Left lung (tissue), 10 donors: ENCODE data around the gene AP5Z1. TPM values are rescaled to one million over a fixed set of nuclear protein-coding genes. Genes with fewer than 3 reads are reported as not detected.

ENCODE experiments used
- ATAC-seq: fragments of 200-7000 bp; cut with Tn5 transposase; one replicate; pipeline ENCODE4 v1.9.1; 2020; ENCODE audit warnings: moderate library complexity
- DNase-seq, 4 donors: peaks; one replicate each; pipeline ENCODE4 v3.0.0-alpha.2; 2013 to 2020
- H3K27ac ChIP-seq, 2 donors: fragments of 200-600 bp; sonication (generic) in 1 of 2; one replicate each; pipeline versions ENCODE4 v1.5.0 to v1.8.0; 2020 to 2021
- H3K27me3 ChIP-seq, 2 donors: fragments of 200-600 bp; sonication (generic) in 1 of 2; one replicate each; pipeline versions ENCODE4 v1.5.0 to v1.8.0; 2020 to 2021
- H3K36me3 ChIP-seq, 2 donors: fragments of 200-600 bp; sonication (generic) in 1 of 2; one replicate each; pipeline versions ENCODE4 v1.5.0 to v1.8.0; 2020 to 2021
- H3K4me1 ChIP-seq, 2 donors: fragments of 200-600 bp; one replicate each; pipeline ENCODE4 v1.8.0; 2021
- H3K4me3 ChIP-seq, 2 donors: fragments of 200-600 bp; sonication (generic) in 1 of 2; one replicate each; pipeline versions ENCODE4 v1.5.0 to v1.8.0; 2020 to 2021; ENCODE audit warnings: mild to moderate bottlenecking in 1 of 2
- H3K9me3 ChIP-seq, 2 donors: fragments of 200-600 bp; sonication (generic) in 1 of 2; one replicate each; pipeline versions ENCODE4 v1.5.0 to v1.8.0; 2020 to 2021
- intact Hi-C, 2 donors: fragments of 100-400 bp; cut with DNase I; formaldehyde crosslinking; loops; one replicate each; pipeline versions ENCODE4 v1.11.2 to v1.14.2; 2022
- polyA plus RNA-seq, 6 donors: library from polyadenylated mRNA; unstranded; fragments of 120-200 nt; gene quantifications; one replicate each; pipeline ENCODE4 v1.2.1, GENCODE V29; 2013; ENCODE audit not compliant: insufficient read length in 6 of 6
- total RNA-seq, 2 donors: library from RNA; stranded (reverse); fragmentation: NEBNext Ultra II Directional; extraction: Animal tissue kit (Norgen Biotek cat#: 25700); gene quantifications; one replicate each; pipeline ENCODE4 v1.2.1, GENCODE V29; 2021
- TF ChIP-seq, protein P1 (sequence below), 2 donors: fragments of 200-600 bp; sonication (generic) in 1 of 2; IDR thresholded peaks; one replicate each; pipeline versions ENCODE4 v1.5.0 to v1.8.0; 2021; ENCODE audit warnings: antibody characterized with exemption in 2 of 2
- donor health status: DM: no; HTN: yes; CAD: no.
- donor health status: DM: no; HTN: no; CAD: no.

Gene AP5Z1
- total and polyA plus RNA-seq, 8 donors: 16.9 to 49.5 (median 22.5) TPM

DNA sequence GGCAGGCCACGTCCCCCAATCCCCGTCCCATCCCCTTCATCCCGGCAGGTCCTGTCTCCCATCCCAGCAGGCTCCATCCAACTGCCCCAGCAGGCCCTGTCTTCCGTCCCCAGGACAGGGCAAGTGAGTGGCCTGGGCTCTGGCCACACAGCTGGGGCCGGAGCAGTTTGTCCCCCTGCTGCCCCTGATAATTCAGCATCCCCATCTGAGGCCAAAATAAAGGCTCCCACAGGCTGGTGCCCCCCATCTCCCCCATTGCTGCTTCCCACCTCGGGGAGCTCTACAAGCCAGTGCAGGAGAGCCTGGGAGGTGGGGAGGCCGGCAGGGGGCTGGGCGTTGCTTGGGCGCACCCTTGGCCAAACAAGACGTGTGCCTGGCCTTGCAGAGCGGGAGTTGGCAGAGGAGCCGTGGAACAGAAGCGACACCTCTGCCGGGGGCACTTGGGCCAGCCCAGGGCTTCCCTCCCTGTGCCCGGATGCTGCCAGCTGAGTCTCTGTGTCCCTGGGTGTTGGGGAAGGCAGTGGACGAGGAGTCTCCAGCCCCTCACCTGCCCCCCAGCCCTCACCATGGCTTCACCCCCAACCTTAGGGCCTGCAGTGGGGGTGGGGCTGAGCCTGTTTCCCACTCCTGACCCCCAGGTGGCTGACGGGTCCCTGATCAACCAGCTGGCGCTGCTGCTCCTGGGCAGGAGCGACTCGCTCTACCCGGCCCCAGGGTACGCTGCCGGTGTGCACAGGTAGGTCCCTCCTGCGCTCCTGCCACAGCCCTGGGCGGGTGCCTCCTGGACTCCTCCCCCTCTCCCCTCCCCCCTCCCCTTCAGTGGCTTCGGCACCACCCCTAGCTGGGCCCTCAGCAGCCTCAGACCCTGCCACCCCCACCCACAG lies 14.0 kb downstream of the AP5Z1 start:
- intact Hi-C loops: loop anchor here in 1 of 2 donors (10.0 kb wide), 1 partner anchor 295 kb away; no protein-coding TSS in a partner anchor
- no peaks in the 10 kb centered on the region for H3K9me3 ChIP-seq
- no peak overlapping the region for H3K27ac ChIP-seq
- DNase-seq (peak in 1 of 4 donors; percentile 73), ATAC-seq (no peak)
- H3K4me1 ChIP-seq: peaks cover 0 to 8% of the 10 kb centered on the region in 2 donors
- H3K27me3 ChIP-seq: no peaks in the 10 kb centered on the region
- peaks cover 0 to 92% of the 10 kb centered on the region in 2 donors for H3K36me3 ChIP-seq
- H3K4me3 ChIP-seq: no peak overlapping the region
- TF ChIP-seq, protein P1, sequence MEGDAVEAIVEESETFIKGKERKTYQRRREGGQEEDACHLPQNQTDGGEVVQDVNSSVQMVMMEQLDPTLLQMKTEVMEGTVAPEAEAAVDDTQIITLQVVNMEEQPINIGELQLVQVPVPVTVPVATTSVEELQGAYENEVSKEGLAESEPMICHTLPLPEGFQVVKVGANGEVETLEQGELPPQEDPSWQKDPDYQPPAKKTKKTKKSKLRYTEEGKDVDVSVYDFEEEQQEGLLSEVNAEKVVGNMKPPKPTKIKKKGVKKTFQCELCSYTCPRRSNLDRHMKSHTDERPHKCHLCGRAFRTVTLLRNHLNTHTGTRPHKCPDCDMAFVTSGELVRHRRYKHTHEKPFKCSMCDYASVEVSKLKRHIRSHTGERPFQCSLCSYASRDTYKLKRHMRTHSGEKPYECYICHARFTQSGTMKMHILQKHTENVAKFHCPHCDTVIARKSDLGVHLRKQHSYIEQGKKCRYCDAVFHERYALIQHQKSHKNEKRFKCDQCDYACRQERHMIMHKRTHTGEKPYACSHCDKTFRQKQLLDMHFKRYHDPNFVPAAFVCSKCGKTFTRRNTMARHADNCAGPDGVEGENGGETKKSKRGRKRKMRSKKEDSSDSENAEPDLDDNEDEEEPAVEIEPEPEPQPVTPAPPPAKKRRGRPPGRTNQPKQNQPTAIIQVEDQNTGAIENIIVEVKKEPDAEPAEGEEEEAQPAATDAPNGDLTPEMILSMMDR (IDR thresholded peaks at IDR 0.05): no peak

DNA sequence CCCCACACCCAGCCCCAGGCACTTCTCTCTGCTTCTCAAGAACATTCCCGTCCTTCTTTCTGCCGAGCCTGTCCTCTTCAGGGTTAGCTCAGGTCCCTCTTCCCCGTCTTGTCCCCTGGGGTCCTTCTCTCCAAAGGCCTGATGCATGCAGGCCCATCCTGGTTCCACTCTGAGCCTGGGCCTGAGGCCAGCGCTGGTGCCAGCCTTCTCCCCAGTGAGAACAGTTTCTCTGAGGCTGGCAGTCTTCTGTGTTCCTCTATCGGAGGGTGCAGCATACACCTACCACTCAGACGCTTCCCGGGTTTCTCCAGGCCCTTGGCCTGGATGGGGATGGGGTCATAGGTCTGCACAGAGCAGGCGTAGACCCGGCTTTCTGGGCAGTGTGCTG lies 14.6 kb downstream of the AP5Z1 start:
- ATAC-seq (no peak), DNase-seq (peak in 1 of 4 donors; percentile 17)
- TF ChIP-seq, protein P1 (IDR thresholded peaks at IDR 0.05): no peak
- peaks cover 0 to 8% of the 10 kb centered on the region in 2 donors for H3K4me1 ChIP-seq
- no peak overlapping the region for H3K27ac ChIP-seq
- H3K4me3 ChIP-seq: no peak overlapping the region
- H3K27me3 ChIP-seq: no peaks in the 10 kb centered on the region
- intact Hi-C loops: loop anchor here in 1 of 2 donors (10.0 kb wide), 1 partner anchor 295 kb away; no protein-coding TSS in a partner anchor
- H3K36me3 ChIP-seq: peaks cover 0 to 89% of the 10 kb centered on the region in 2 donors
- H3K9me3 ChIP-seq: no peaks in the 10 kb centered on the region

DNA sequence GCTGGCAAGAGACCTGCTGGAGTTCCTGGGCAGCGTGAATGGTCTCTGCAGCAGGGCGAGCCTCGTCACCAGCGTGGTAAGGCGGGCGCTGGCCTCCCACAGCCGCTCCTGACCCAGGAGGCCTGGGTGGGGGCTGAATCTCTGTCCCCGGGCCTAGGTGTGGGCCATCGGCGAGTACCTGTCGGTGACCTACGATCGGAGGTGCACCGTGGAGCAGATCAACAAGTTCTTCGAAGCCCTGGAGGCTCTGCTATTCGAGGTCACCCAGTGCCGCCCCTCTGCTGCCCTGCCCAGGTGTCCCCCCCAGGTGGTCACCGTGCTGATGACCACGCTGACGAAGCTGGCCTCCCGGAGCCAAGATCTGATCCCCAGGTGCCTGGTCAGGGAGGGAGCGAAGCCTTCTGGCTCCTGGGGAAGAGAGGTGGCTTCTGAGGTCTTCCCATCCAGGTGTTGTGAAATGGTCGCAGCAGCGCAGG lies 15.1 kb downstream of the AP5Z1 start:
- H3K4me1 ChIP-seq: peaks cover 0 to 8% of the 10 kb centered on the region in 2 donors
- H3K27ac ChIP-seq: no peak overlapping the region
- TF ChIP-seq, protein P1 (IDR thresholded peaks at IDR 0.05): no peak
- peak in 1 of 4 donors; percentile 65 for DNase-seq
- H3K4me3 ChIP-seq: no peak overlapping the region
- ATAC-seq: no peak
- no peaks in the 10 kb centered on the region for H3K27me3 ChIP-seq
- intact Hi-C loops: loop anchor here in 1 of 2 donors (10.0 kb wide), 1 partner anchor 294 kb away; no protein-coding TSS in a partner anchor
- H3K9me3 ChIP-seq: no peaks in the 10 kb centered on the region
- H3K36me3 ChIP-seq: peaks cover 0 to 84% of the 10 kb centered on the region in 2 donors

DNA sequence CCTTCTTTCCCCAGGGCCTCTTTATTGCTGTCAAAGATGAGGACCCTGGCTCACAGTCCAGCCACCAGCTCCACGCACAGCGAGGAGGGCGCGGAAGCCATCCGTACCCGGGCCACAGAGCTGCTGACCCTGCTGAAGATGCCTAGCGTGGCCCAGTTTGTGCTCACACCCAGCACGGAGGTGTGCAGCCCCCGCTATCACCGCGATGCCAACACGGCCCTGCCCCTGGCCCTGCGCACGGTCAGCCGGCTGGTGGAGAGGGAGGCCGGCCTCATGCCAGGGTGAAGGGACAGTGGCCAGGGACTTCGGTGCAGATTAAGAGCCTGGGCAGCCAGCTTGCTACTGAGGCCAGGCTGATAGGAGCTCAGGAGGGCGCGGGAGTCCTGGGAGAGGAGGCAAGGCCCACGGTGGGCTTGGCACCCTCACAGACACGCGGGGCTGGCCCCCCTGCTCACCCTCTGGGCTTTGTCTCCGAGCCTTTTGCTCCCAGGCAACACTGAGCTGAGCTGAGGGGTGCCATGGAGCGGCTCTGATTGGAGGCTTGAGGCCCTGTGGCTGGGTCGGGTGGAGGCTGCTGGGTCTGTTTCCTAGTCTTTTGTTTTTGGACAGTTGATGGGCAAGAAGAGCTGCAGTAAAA lies 15.8 kb downstream of the AP5Z1 start:
- Histone ChIP-seq H3K27me3 (no peaks in the 10 kb centered on the region), H3K27ac (no peak overlapping the region), H3K36me3 (peaks cover 0 to 77% of the 10 kb centered on the region in 2 donors), H3K4me3 (no peak overlapping the region), H3K9me3 (no peaks in the 10 kb centered on the region), H3K4me1 (peaks cover 0 to 8% of the 10 kb centered on the region in 2 donors)
- ATAC-seq (no peak), DNase-seq (peak in 1 of 4 donors; percentile 68)
- TF ChIP-seq, protein P1 (IDR thresholded peaks at IDR 0.05): no peak
- intact Hi-C loops: loop anchor here in 1 of 2 donors (10.0 kb wide), 1 partner anchor 294 kb away; no protein-coding TSS in a partner anchor
